H9 (cell line): ENCODE results near the gene PARK7. TPM values are rescaled to one million over a fixed set of nuclear protein-coding genes. Genes with fewer than 3 reads are reported as not detected.

Source experiments
- DNase-seq: peaks from one replicate; pipeline ENCODE4 v3.0.0-alpha.2; 2017
- H2AFZ ChIP-seq: one replicate; pipeline ENCODE4 v1.6.1; 2013; ENCODE audit warnings: mild to moderate bottlenecking, low read length, control low read depth, moderate library complexity
- H2AK5ac ChIP-seq: 2 replicates; pipeline ENCODE4 v1.6.1; 2013; ENCODE audit warnings: low read length, control low read depth, mixed read lengths; ENCODE audit not compliant: insufficient read length
- H2BK120ac ChIP-seq: one replicate; pipeline ENCODE4 v1.6.1; 2013; ENCODE audit warnings: low read depth, mild to moderate bottlenecking, low read length, control low read depth, inconsistent platforms; ENCODE audit not compliant: poor library complexity, severe bottlenecking
- H2BK12ac ChIP-seq: 2 replicates; pipeline ENCODE4 v1.6.1; 2013; ENCODE audit warnings: low read length, control low read depth, mixed read lengths, low read depth; ENCODE audit not compliant: insufficient read length
- H2BK15ac ChIP-seq: 2 replicates; pipeline ENCODE4 v1.6.1; 2013; ENCODE audit warnings: low read depth, low read length, control low read depth
- H2BK20ac ChIP-seq: one replicate; pipeline ENCODE4 v1.6.1; 2013; ENCODE audit warnings: low read depth, mild to moderate bottlenecking, low read length, control low read depth, inconsistent platforms; ENCODE audit not compliant: poor library complexity, severe bottlenecking
- H2BK5ac ChIP-seq: 2 replicates; pipeline ENCODE4 v1.6.1; 2013; ENCODE audit warnings: low read length, control low read depth, mixed read lengths; ENCODE audit not compliant: insufficient read length
- H3K14ac ChIP-seq: 2 replicates; pipeline ENCODE4 v1.6.1; 2013; ENCODE audit warnings: low read length, control low read depth; ENCODE audit not compliant: insufficient read depth
- H3K18ac ChIP-seq: 2 replicates; pipeline ENCODE4 v1.6.1; 2013; ENCODE audit warnings: low read depth, mild to moderate bottlenecking, mixed read lengths, low read length, control low read depth; ENCODE audit not compliant: insufficient read length
- H3K23ac ChIP-seq: 2 replicates; pipeline ENCODE4 v1.6.1; 2013; ENCODE audit warnings: low read length, control low read depth, mixed read lengths, low read depth; ENCODE audit not compliant: insufficient read length
- H3K23me2 ChIP-seq: 2 replicates; pipeline ENCODE4 v1.6.1; 2013; ENCODE audit warnings: low read depth, mild to moderate bottlenecking, mixed read lengths, low read length, control low read depth; ENCODE audit not compliant: insufficient read length, poor library complexity, severe bottlenecking
- H3K27ac ChIP-seq: 2 replicates; pipeline ENCODE4 v1.5.1; 2013; ENCODE audit warnings: low read length, control low read depth, mixed read lengths, low read depth; ENCODE audit not compliant: insufficient read length
- H3K27me3 ChIP-seq: 2 replicates; pipeline ENCODE4 v1.6.1; 2013; ENCODE audit warnings: low read length, control low read depth, inconsistent platforms; ENCODE audit not compliant: insufficient read depth
- H3K4ac ChIP-seq: 2 replicates; pipeline ENCODE4 v1.6.1; 2013; ENCODE audit warnings: low read depth, mild to moderate bottlenecking, control low read depth, inconsistent platforms, low read length, moderate library complexity
- H3K4me1 ChIP-seq: 2 replicates; pipeline ENCODE4 v1.6.1; 2013; ENCODE audit warnings: low read length, control low read depth, inconsistent platforms; ENCODE audit not compliant: insufficient read depth
- H3K4me2 ChIP-seq: 2 replicates; pipeline ENCODE4 v1.6.1; 2013; ENCODE audit warnings: low read length, control low read depth, mixed read lengths; ENCODE audit not compliant: insufficient read length, insufficient read depth
- H3K56ac ChIP-seq: 2 replicates; pipeline ENCODE4 v1.6.1; 2013; ENCODE audit warnings: low read depth, mild to moderate bottlenecking, mixed read lengths, low read length, control low read depth; ENCODE audit not compliant: insufficient read length
- H3K79me1 ChIP-seq: 2 replicates; pipeline ENCODE4 v1.6.1; 2013; ENCODE audit warnings: low read depth, mild to moderate bottlenecking, moderate library complexity, low read length, control low read depth, inconsistent platforms; ENCODE audit not compliant: insufficient read depth, poor library complexity, severe bottlenecking
- H3K79me2 ChIP-seq: 2 replicates; pipeline ENCODE4 v1.6.1; 2013; ENCODE audit warnings: low read length, control low read depth, inconsistent platforms; ENCODE audit not compliant: insufficient read depth
- H3K9ac ChIP-seq: 2 replicates; pipeline ENCODE4 v1.6.1; 2013; ENCODE audit warnings: low read length, control low read depth, mixed read lengths; ENCODE audit not compliant: insufficient read length; ENCODE audit errors: extremely low read depth
- H3K9me3 ChIP-seq: one replicate; pipeline ENCODE4 v1.6.1; 2013; ENCODE audit warnings: low read depth, low read length, inconsistent platforms; ENCODE audit not compliant: control insufficient read depth
- H3T11ph ChIP-seq: one replicate; pipeline ENCODE4 v1.6.1; 2013; ENCODE audit warnings: mild to moderate bottlenecking, low read length, control low read depth, inconsistent platforms
- H4K20me1 ChIP-seq: one replicate; pipeline ENCODE4 v1.6.1; 2013; ENCODE audit not compliant: control insufficient read depth, insufficient read length, insufficient read depth
- H4K5ac ChIP-seq: 2 replicates; pipeline ENCODE4 v1.6.1; 2013; ENCODE audit warnings: low read depth, mild to moderate bottlenecking, mixed read lengths, low read length, control low read depth; ENCODE audit not compliant: insufficient read length
- H4K8ac ChIP-seq: replicated peaks from 2 replicates; pipeline ENCODE4 v1.6.1; 2013; ENCODE audit warnings: low read length, control low read depth, mixed read lengths, low read depth; ENCODE audit not compliant: insufficient read length
- H4K91ac ChIP-seq: 2 replicates; pipeline ENCODE4 v1.6.1; 2013; ENCODE audit warnings: low read depth, mild to moderate bottlenecking, moderate library complexity, mixed read lengths, low read length, control low read depth; ENCODE audit not compliant: insufficient read length
- H3K27ac Mint-ChIP-seq, 3 experiments: 2 replicates in 2 of 3; 3 replicates in 1 of 3; pipeline ENCODE4 v1.8.0; 2020 to 2021; ENCODE audit warnings: mixed read lengths in 3 of 3, mild to moderate bottlenecking in 1 of 3, moderate library complexity in 1 of 3
- H3K27me3 Mint-ChIP-seq: 2 replicates; pipeline ENCODE4 v1.8.0; 2021; ENCODE audit warnings: low read depth, mild to moderate bottlenecking, moderate library complexity, mixed read lengths
- H3K36me3 Mint-ChIP-seq, 3 experiments: 2 replicates in 2 of 3; 3 replicates in 1 of 3; pipeline ENCODE4 v1.8.0; 2020 to 2021; ENCODE audit warnings: low read depth in 3 of 3, mixed read lengths in 3 of 3; ENCODE audit not compliant: insufficient read depth in 1 of 3
- H3K4me1 Mint-ChIP-seq, 2 experiments: 2 replicates each; pipeline ENCODE4 v1.8.0; 2020; ENCODE audit warnings: mixed read lengths in 2 of 2
- H3K4me3 Mint-ChIP-seq, 2 experiments: 2 replicates in 1 of 2; 3 replicates in 1 of 2; pipeline ENCODE4 v1.8.0; 2020 to 2021; ENCODE audit warnings: mild to moderate bottlenecking in 2 of 2, mixed read lengths in 2 of 2, moderate library complexity in 1 of 2
- H3K9me3 Mint-ChIP-seq, 2 experiments: 2 replicates in 1 of 2; 3 replicates in 1 of 2; pipeline ENCODE4 v1.8.0; 2020; ENCODE audit warnings: mild to moderate bottlenecking in 2 of 2, mixed read lengths in 2 of 2, moderate library complexity in 1 of 2
- WGBS: extraction: QIAGEN DNeasy Blood & Tissue Kit; methylation state at CpG from one replicate; pipeline ENCODE4 v1.1.7; 2013; ENCODE audit warnings: missing lambda C conversion rate, low lambda C conversion rate, mixed read lengths; ENCODE audit not compliant: insufficient read length; ENCODE audit errors: extremely low coverage; 5-methylcytosine and 5-hydroxymethylcytosine counted together
- total RNA-seq: library from RNA; stranded (reverse); gene quantifications from 2 replicates; pipeline ENCODE4 v1.2.1, GENCODE V29; 2021
- TF ChIP-seq, protein P1 (sequence below): fragments of 200-600 bp; sonication (generic); conservative IDR thresholded peaks from 3 replicates; pipeline ENCODE4 v1.8.0; 2021; ENCODE audit warnings: antibody characterized with exemption, mild to moderate bottlenecking

The PARK7 gene
- total RNA-seq, 1 experiment from 2014 or later: 370 TPM

DNA sequence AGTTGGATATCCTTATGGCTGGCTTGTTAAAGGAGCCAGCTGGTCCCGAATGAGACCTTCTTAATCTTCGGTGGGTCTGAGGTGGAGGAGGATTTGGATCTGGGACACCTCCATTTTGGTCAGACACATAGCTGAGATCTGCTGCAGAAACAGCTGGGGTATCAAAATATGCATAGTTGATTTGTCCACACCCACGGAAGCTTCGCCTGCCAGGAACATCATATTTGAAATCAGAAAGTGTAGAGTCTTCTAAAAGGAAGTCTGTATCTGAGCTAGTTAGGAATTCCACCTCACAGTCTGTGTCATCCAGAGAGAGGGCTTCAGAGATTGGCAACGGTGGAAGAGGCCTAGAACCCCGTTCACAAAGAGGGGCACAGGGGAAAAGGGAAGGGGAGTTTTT, 52.3 kb downstream of the PARK7 start:
- H3K9me3 Mint-ChIP-seq: no peaks in the 10 kb centered on the region
- Histone ChIP-seq H3T11ph (no peak overlapping the region), H4K5ac (no peak overlapping the region), H4K20me1 (no peaks in the 10 kb centered on the region), H2BK5ac (no peak overlapping the region), H3K4me1 (peaks cover 5% of the 10 kb centered on the region; the same call in 1 of the 2 replicates), H3K79me1 (peaks cover 10% of the 10 kb centered on the region), H3K56ac (no peak overlapping the region), H4K8ac (no peak overlapping the region), H3K4ac (no peak overlapping the region), H2AFZ (no peak overlapping the region), H3K18ac (no peak overlapping the region), H3K27me3 (no peaks in the 10 kb centered on the region), H3K23me2 (no peaks in the 10 kb centered on the region), H2AK5ac (no peak overlapping the region), H2BK20ac (no peak overlapping the region), H3K23ac (no peak overlapping the region), H3K14ac (no peak overlapping the region), H2BK15ac (no peak overlapping the region), H3K9ac (no peak overlapping the region), H3K4me2 (no peak overlapping the region), H4K91ac (no peak overlapping the region), H3K79me2 (peaks cover 21% of the 10 kb centered on the region; the same call in 1 of the 2 replicates), H3K9me3 (no peaks in the 10 kb centered on the region), H2BK12ac (no peak overlapping the region), H3K27ac (no peak overlapping the region), H2BK120ac (no peak overlapping the region)
- peaks cover 28 to 45% (median 29%) of the 10 kb centered on the region in 3 experiments for H3K36me3 Mint-ChIP-seq
- TF ChIP-seq, protein P1, sequence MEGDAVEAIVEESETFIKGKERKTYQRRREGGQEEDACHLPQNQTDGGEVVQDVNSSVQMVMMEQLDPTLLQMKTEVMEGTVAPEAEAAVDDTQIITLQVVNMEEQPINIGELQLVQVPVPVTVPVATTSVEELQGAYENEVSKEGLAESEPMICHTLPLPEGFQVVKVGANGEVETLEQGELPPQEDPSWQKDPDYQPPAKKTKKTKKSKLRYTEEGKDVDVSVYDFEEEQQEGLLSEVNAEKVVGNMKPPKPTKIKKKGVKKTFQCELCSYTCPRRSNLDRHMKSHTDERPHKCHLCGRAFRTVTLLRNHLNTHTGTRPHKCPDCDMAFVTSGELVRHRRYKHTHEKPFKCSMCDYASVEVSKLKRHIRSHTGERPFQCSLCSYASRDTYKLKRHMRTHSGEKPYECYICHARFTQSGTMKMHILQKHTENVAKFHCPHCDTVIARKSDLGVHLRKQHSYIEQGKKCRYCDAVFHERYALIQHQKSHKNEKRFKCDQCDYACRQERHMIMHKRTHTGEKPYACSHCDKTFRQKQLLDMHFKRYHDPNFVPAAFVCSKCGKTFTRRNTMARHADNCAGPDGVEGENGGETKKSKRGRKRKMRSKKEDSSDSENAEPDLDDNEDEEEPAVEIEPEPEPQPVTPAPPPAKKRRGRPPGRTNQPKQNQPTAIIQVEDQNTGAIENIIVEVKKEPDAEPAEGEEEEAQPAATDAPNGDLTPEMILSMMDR: no peak
- no peaks in the 10 kb centered on the region for H3K27me3 Mint-ChIP-seq
- DNase-seq: no peak
- no CpG with 5 or more reads among the region's 6 CpGs for WGBS
- peaks cover 35 to 39% of the 10 kb centered on the region in 2 experiments for H3K4me1 Mint-ChIP-seq
- H3K27ac Mint-ChIP-seq: peak overlapping the region in 1 of 3 experiments; percentile 22; a peak in 2 of 7 replicates
- no peak overlapping the region for H3K4me3 Mint-ChIP-seq
